H9 (cell line): Measurements from ENCODE around the gene MYRIP. TPM values are rescaled to one million over a fixed set of nuclear protein-coding genes. Genes with fewer than 3 reads are reported as not detected.

ENCODE experiments used
- DNase-seq: peaks from one replicate; pipeline ENCODE4 v3.0.0-alpha.2; 2017
- H2AFZ ChIP-seq: one replicate; pipeline ENCODE4 v1.6.1; 2013; ENCODE audit warnings: mild to moderate bottlenecking, low read length, control low read depth, moderate library complexity
- H2AK5ac ChIP-seq: 2 replicates; pipeline ENCODE4 v1.6.1; 2013; ENCODE audit warnings: low read length, control low read depth, mixed read lengths; ENCODE audit not compliant: insufficient read length
- H2BK120ac ChIP-seq: one replicate; pipeline ENCODE4 v1.6.1; 2013; ENCODE audit warnings: low read depth, mild to moderate bottlenecking, low read length, control low read depth, inconsistent platforms; ENCODE audit not compliant: poor library complexity, severe bottlenecking
- H2BK12ac ChIP-seq: 2 replicates; pipeline ENCODE4 v1.6.1; 2013; ENCODE audit warnings: low read length, control low read depth, mixed read lengths, low read depth; ENCODE audit not compliant: insufficient read length
- H2BK15ac ChIP-seq: 2 replicates; pipeline ENCODE4 v1.6.1; 2013; ENCODE audit warnings: low read depth, low read length, control low read depth
- H2BK20ac ChIP-seq: one replicate; pipeline ENCODE4 v1.6.1; 2013; ENCODE audit warnings: low read depth, mild to moderate bottlenecking, low read length, control low read depth, inconsistent platforms; ENCODE audit not compliant: poor library complexity, severe bottlenecking
- H2BK5ac ChIP-seq: 2 replicates; pipeline ENCODE4 v1.6.1; 2013; ENCODE audit warnings: low read length, control low read depth, mixed read lengths; ENCODE audit not compliant: insufficient read length
- H3K14ac ChIP-seq: 2 replicates; pipeline ENCODE4 v1.6.1; 2013; ENCODE audit warnings: low read length, control low read depth; ENCODE audit not compliant: insufficient read depth
- H3K18ac ChIP-seq: 2 replicates; pipeline ENCODE4 v1.6.1; 2013; ENCODE audit warnings: low read depth, mild to moderate bottlenecking, mixed read lengths, low read length, control low read depth; ENCODE audit not compliant: insufficient read length
- H3K23ac ChIP-seq: 2 replicates; pipeline ENCODE4 v1.6.1; 2013; ENCODE audit warnings: low read length, control low read depth, mixed read lengths, low read depth; ENCODE audit not compliant: insufficient read length
- H3K23me2 ChIP-seq: 2 replicates; pipeline ENCODE4 v1.6.1; 2013; ENCODE audit warnings: low read depth, mild to moderate bottlenecking, mixed read lengths, low read length, control low read depth; ENCODE audit not compliant: insufficient read length, poor library complexity, severe bottlenecking
- H3K27ac ChIP-seq: 2 replicates; pipeline ENCODE4 v1.5.1; 2013; ENCODE audit warnings: low read length, control low read depth, mixed read lengths, low read depth; ENCODE audit not compliant: insufficient read length
- H3K27me3 ChIP-seq: 2 replicates; pipeline ENCODE4 v1.6.1; 2013; ENCODE audit warnings: low read length, control low read depth, inconsistent platforms; ENCODE audit not compliant: insufficient read depth
- H3K4ac ChIP-seq: 2 replicates; pipeline ENCODE4 v1.6.1; 2013; ENCODE audit warnings: low read depth, mild to moderate bottlenecking, control low read depth, inconsistent platforms, low read length, moderate library complexity
- H3K4me1 ChIP-seq: 2 replicates; pipeline ENCODE4 v1.6.1; 2013; ENCODE audit warnings: low read length, control low read depth, inconsistent platforms; ENCODE audit not compliant: insufficient read depth
- H3K4me2 ChIP-seq: 2 replicates; pipeline ENCODE4 v1.6.1; 2013; ENCODE audit warnings: low read length, control low read depth, mixed read lengths; ENCODE audit not compliant: insufficient read length, insufficient read depth
- H3K56ac ChIP-seq: 2 replicates; pipeline ENCODE4 v1.6.1; 2013; ENCODE audit warnings: low read depth, mild to moderate bottlenecking, mixed read lengths, low read length, control low read depth; ENCODE audit not compliant: insufficient read length
- H3K79me1 ChIP-seq: 2 replicates; pipeline ENCODE4 v1.6.1; 2013; ENCODE audit warnings: low read depth, mild to moderate bottlenecking, moderate library complexity, low read length, control low read depth, inconsistent platforms; ENCODE audit not compliant: insufficient read depth, poor library complexity, severe bottlenecking
- H3K79me2 ChIP-seq: 2 replicates; pipeline ENCODE4 v1.6.1; 2013; ENCODE audit warnings: low read length, control low read depth, inconsistent platforms; ENCODE audit not compliant: insufficient read depth
- H3K9ac ChIP-seq: 2 replicates; pipeline ENCODE4 v1.6.1; 2013; ENCODE audit warnings: low read length, control low read depth, mixed read lengths; ENCODE audit not compliant: insufficient read length; ENCODE audit errors: extremely low read depth
- H3K9me3 ChIP-seq: one replicate; pipeline ENCODE4 v1.6.1; 2013; ENCODE audit warnings: low read depth, low read length, inconsistent platforms; ENCODE audit not compliant: control insufficient read depth
- H3T11ph ChIP-seq: one replicate; pipeline ENCODE4 v1.6.1; 2013; ENCODE audit warnings: mild to moderate bottlenecking, low read length, control low read depth, inconsistent platforms
- H4K20me1 ChIP-seq: one replicate; pipeline ENCODE4 v1.6.1; 2013; ENCODE audit not compliant: control insufficient read depth, insufficient read length, insufficient read depth
- H4K5ac ChIP-seq: 2 replicates; pipeline ENCODE4 v1.6.1; 2013; ENCODE audit warnings: low read depth, mild to moderate bottlenecking, mixed read lengths, low read length, control low read depth; ENCODE audit not compliant: insufficient read length
- H4K8ac ChIP-seq: replicated peaks from 2 replicates; pipeline ENCODE4 v1.6.1; 2013; ENCODE audit warnings: low read length, control low read depth, mixed read lengths, low read depth; ENCODE audit not compliant: insufficient read length
- H4K91ac ChIP-seq: 2 replicates; pipeline ENCODE4 v1.6.1; 2013; ENCODE audit warnings: low read depth, mild to moderate bottlenecking, moderate library complexity, mixed read lengths, low read length, control low read depth; ENCODE audit not compliant: insufficient read length
- H3K27ac Mint-ChIP-seq, 3 experiments: 2 replicates in 2 of 3; 3 replicates in 1 of 3; pipeline ENCODE4 v1.8.0; 2020 to 2021; ENCODE audit warnings: mixed read lengths in 3 of 3, mild to moderate bottlenecking in 1 of 3, moderate library complexity in 1 of 3
- H3K27me3 Mint-ChIP-seq: 2 replicates; pipeline ENCODE4 v1.8.0; 2021; ENCODE audit warnings: low read depth, mild to moderate bottlenecking, moderate library complexity, mixed read lengths
- H3K36me3 Mint-ChIP-seq, 3 experiments: 2 replicates in 2 of 3; 3 replicates in 1 of 3; pipeline ENCODE4 v1.8.0; 2020 to 2021; ENCODE audit warnings: low read depth in 3 of 3, mixed read lengths in 3 of 3; ENCODE audit not compliant: insufficient read depth in 1 of 3
- H3K4me1 Mint-ChIP-seq, 2 experiments: 2 replicates each; pipeline ENCODE4 v1.8.0; 2020; ENCODE audit warnings: mixed read lengths in 2 of 2
- H3K4me3 Mint-ChIP-seq, 2 experiments: 2 replicates in 1 of 2; 3 replicates in 1 of 2; pipeline ENCODE4 v1.8.0; 2020 to 2021; ENCODE audit warnings: mild to moderate bottlenecking in 2 of 2, mixed read lengths in 2 of 2, moderate library complexity in 1 of 2
- H3K9me3 Mint-ChIP-seq, 2 experiments: 2 replicates in 1 of 2; 3 replicates in 1 of 2; pipeline ENCODE4 v1.8.0; 2020; ENCODE audit warnings: mild to moderate bottlenecking in 2 of 2, mixed read lengths in 2 of 2, moderate library complexity in 1 of 2
- CTCF ChIP-seq: fragments of 200-600 bp; sonication (generic); conservative IDR thresholded peaks from 3 replicates; pipeline ENCODE4 v1.8.0; 2021; ENCODE audit warnings: antibody characterized with exemption, mild to moderate bottlenecking
- WGBS: extraction: QIAGEN DNeasy Blood & Tissue Kit; methylation state at CpG from one replicate; pipeline ENCODE4 v1.1.7; 2013; ENCODE audit warnings: missing lambda C conversion rate, low lambda C conversion rate, mixed read lengths; ENCODE audit not compliant: insufficient read length; ENCODE audit errors: extremely low coverage; 5-methylcytosine and 5-hydroxymethylcytosine counted together
- total RNA-seq: library from RNA; stranded (reverse); gene quantifications from 2 replicates; pipeline ENCODE4 v1.2.1, GENCODE V29; 2021

MYRIP gene
- total RNA-seq, 1 experiment from 2014 or later, result 1.8 TPM

GRCh38 chr3:40118091-40118490 is 308.7 kb downstream of the MYRIP start:
- Histone ChIP-seq H3K27me3 (no peaks in the 10 kb centered on the region), H3K79me2 (no peaks in the 10 kb centered on the region), H4K20me1 (no peaks in the 10 kb centered on the region), H2BK20ac (no peak overlapping the region), H3K4ac (no peak overlapping the region), H2BK120ac (no peak overlapping the region), H3K79me1 (no peaks in the 10 kb centered on the region), H2BK5ac (no peak overlapping the region), H3K9me3 (no peaks in the 10 kb centered on the region), H3K9ac (no peak overlapping the region), H3T11ph (no peak overlapping the region), H3K18ac (no peak overlapping the region), H3K56ac (no peak overlapping the region), H2AK5ac (no peak overlapping the region), H3K14ac (no peak overlapping the region), H3K27ac (no peak overlapping the region), H4K91ac (no peak overlapping the region), H2BK15ac (no peak overlapping the region), H2BK12ac (no peak overlapping the region), H4K8ac (no peak overlapping the region), H3K4me2 (no peak overlapping the region), H4K5ac (no peak overlapping the region), H3K23ac (no peak overlapping the region), H2AFZ (no peak overlapping the region), H3K23me2 (no peaks in the 10 kb centered on the region), H3K4me1 (no peaks in the 10 kb centered on the region)
- Mint-ChIP-seq H3K27me3 (no peaks in the 10 kb centered on the region; the same call in 1 of the 2 replicates), H3K4me3 (no peak overlapping the region), H3K4me1 (no peaks in the 10 kb centered on the region), H3K36me3 (no peaks in the 10 kb centered on the region), H3K9me3 (no peaks in the 10 kb centered on the region), H3K27ac (no peak overlapping the region)
- no peak for DNase-seq
- no CpG with 5 or more reads among the region's 2 CpGs for WGBS
- no peak for TF ChIP-seq CTCF
